Psoas muscle (tissue), 8 donors: ENCODE results near the gene MEPCE. TPM values are rescaled to one million over a fixed set of nuclear protein-coding genes. Genes with fewer than 3 reads are reported as not detected.

Source experiments
- ATAC-seq, 4 donors: fragments of 200-7000 bp; cut with Tn5 transposase; one replicate each; pipeline ENCODE4 v1.9.1; 2020; ENCODE audit warnings: moderate library complexity in 3 of 4, mild to moderate bottlenecking in 2 of 4
- DNase-seq, 2 donors: peaks; one replicate each; pipeline ENCODE4 v3.0.0-alpha.2; 2020
- H3K27ac ChIP-seq: fragments of 200-600 bp; one replicate; pipeline ENCODE4 v1.8.0; 2022
- H3K27me3 ChIP-seq, 3 donors: fragments of 200-600 bp in 1 of 3; one replicate each; pipeline versions ENCODE4 v1.6.1 to v1.8.0; 2013 to 2022; ENCODE audit warnings: low read length in 2 of 3, mild to moderate bottlenecking in 2 of 3, moderate library complexity in 1 of 3; ENCODE audit not compliant: insufficient read depth in 3 of 3
- H3K36me3 ChIP-seq, 2 donors: fragments of 200-600 bp in 1 of 2; one replicate each; pipeline versions ENCODE4 v1.6.1 to v1.8.0; 2013 to 2022; ENCODE audit warnings: low read depth in 1 of 2, mild to moderate bottlenecking in 1 of 2, moderate library complexity in 1 of 2; ENCODE audit not compliant: insufficient read depth in 1 of 2
- H3K4me1 ChIP-seq: fragments of 200-600 bp; one replicate; pipeline ENCODE4 v1.8.0; 2022
- H3K4me3 ChIP-seq: fragments of 200-600 bp; one replicate; pipeline ENCODE4 v1.8.0; 2022; ENCODE audit warnings: mild to moderate bottlenecking
- H3K9me3 ChIP-seq: fragments of 200-600 bp; one replicate; pipeline ENCODE4 v1.8.0; 2022
- CTCF ChIP-seq: fragments of 200-600 bp; IDR thresholded peaks from one replicate; pipeline ENCODE4 v1.8.0; 2022; ENCODE audit warnings: antibody characterized with exemption
- WGBS, 3 donors: extraction: QIAGEN DNeasy Blood & Tissue Kit; methylation state at CpG; one replicate each; pipeline versions ENCODE4 v1.1.6 to v1.1.7; 2013; 5-methylcytosine and 5-hydroxymethylcytosine counted together
- intact Hi-C, 2 donors: fragments of 100-400 bp; cut with DNase I; formaldehyde crosslinking; loops; one replicate each; pipeline versions ENCODE4 v1.11.0 to v1.14.2; 2022
- polyA plus RNA-seq, 3 donors: library from polyadenylated mRNA; stranded (reverse); fragments of 200-250 nt; gene quantifications; one replicate each; pipeline ENCODE4 v1.2.3, GENCODE V29; 2013
- total RNA-seq, 4 donors: library from RNA; stranded (reverse); fragmentation: NEBNext Ultra II Directional in 2 of 4; extraction: Animal tissue kit (Norgen Biotek cat#: 25700) in 2 of 4; gene quantifications; one replicate each; pipeline versions ENCODE4 v1.2.1 to v1.2.4, GENCODE V29; 2021 to 2023
- donor health status: healthy with polysubstance abuse.
- donor health status: DM: no; HTN: no; CAD: no; lungs with moderate emphysema.
- donor health status: Bipolar disorder and iron deficiency.
- donor health status: healthy.
- donor health status: DM: yes; HTN: yes; CAD: no.
- donor health status: DM: no; HTN: no; CAD: no.
- donor health status: DM: no; HTN: no; CAD: no.
- donor health status: DM: yes; HTN: yes; CAD: no.

The MEPCE gene
- total and polyA plus RNA-seq, 7 donors = 27.2 to 41.5 (median 35.6) TPM

DNA sequence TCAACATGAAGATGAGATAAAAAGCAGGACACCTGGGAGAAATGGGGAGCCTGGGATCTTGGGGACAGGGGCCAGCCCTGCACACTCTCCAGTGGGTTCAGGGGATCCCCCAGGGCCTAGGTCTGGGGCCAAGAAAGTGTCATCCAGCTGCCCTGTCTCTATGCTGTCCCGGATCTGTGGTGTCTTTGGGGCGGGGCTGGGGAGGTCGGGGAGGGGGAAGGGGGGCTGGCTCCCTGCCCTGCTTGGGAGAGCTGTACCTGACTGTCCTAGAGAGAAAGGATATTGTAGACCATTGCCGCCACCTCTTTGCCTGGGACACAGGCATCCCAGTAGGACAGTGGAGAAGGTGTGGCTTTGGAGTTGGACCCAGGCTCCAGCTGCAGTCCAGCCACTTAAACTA is 41.4 kb downstream of the MEPCE start:
- intact Hi-C loops = loop anchor here in 1 of 2 donors (10.0 kb wide), 1 partner anchor 254 kb away; the partner anchor contains the start of gene EPO
- H3K4me1 ChIP-seq = peaks cover 7% of the 10 kb centered on the region
- WGBS, 3 donors = 45 to 72% (median 46%) methylated on average over 2 to 4 of the region's 4 CpGs

GRCh38 chr7:100472121-100472851 is 42.7 kb downstream of the MEPCE start:
- DNase-seq (no peak), ATAC-seq (no peak)
- Histone ChIP-seq H3K27me3 (no peaks in the 10 kb centered on the region), H3K27ac (no peak overlapping the region), H3K9me3 (no peaks in the 10 kb centered on the region), H3K4me3 (no peak overlapping the region), H3K36me3 (peaks cover 0 to 33% of the 10 kb centered on the region in 2 donors), H3K4me1 (peaks cover 13% of the 10 kb centered on the region)
- intact Hi-C loops = loop anchor here in 1 of 2 donors (10.0 kb wide), 1 partner anchor 253 kb away; the partner anchor contains the start of gene EPO
- no peak for TF ChIP-seq CTCF
- 69 to 73% (median 71%) methylated on average over 16 of the region's 16 CpGs for WGBS, 3 donors

More for the DNA sequence above, 41.4 kb downstream of the MEPCE start:
- H3K27me3 ChIP-seq = no peaks in the 10 kb centered on the region
- DNase-seq (no peak), ATAC-seq (no peak)
- H3K27ac ChIP-seq = no peak overlapping the region
- no peak overlapping the region for H3K4me3 ChIP-seq
- H3K9me3 ChIP-seq = no peaks in the 10 kb centered on the region
- peaks cover 0 to 33% of the 10 kb centered on the region in 2 donors for H3K36me3 ChIP-seq
- no peak for TF ChIP-seq CTCF

DNA sequence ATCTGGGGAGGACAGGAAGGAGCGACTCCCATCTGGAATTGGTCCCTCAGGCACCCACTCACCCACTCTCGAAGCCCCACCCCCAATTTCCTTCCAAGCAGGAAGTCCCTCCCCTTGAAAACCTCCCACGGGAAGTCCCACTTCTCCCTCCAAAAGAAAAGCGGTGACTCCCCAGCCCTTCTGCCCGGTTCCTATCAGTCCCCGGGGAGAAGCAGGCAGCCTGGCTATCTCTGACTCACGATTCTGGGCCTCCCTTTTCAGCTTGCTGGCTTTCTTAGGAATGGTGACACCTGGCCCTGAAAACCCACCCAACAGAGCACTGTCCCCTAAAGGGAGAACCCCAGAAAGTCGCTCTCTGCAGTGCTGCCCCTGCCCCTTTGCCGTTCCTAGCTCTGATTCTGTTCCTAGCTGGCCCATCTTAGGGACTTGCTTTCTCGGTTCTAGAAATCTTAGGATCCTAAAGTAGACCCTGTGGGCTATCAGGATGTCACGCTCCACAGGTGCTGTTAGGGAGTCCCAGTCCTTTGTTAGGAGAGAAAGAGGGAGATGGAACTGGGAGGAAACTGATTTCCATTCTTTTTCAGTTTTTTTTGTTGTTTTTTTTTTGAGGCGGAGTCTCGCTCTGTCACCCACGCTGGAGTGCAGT is 43.3 kb downstream of the MEPCE start:
- intact Hi-C loops = loop anchor here in 1 of 2 donors (10.0 kb wide), 1 partner anchor 252 kb away; the partner anchor contains the start of gene EPO
- Histone ChIP-seq H3K9me3 (no peaks in the 10 kb centered on the region), H3K27ac (no peak overlapping the region), H3K4me3 (no peak overlapping the region), H3K27me3 (no peaks in the 10 kb centered on the region), H3K4me1 (peaks cover 19% of the 10 kb centered on the region), H3K36me3 (peaks cover 0 to 33% of the 10 kb centered on the region in 2 donors)
- WGBS, 3 donors = 61 to 63% (median 63%) methylated on average over 14 of the region's 14 CpGs
- DNase-seq (peak in 1 of 2 donors; percentile 51), ATAC-seq (no peak)
- no peak for TF ChIP-seq CTCF

DNA sequence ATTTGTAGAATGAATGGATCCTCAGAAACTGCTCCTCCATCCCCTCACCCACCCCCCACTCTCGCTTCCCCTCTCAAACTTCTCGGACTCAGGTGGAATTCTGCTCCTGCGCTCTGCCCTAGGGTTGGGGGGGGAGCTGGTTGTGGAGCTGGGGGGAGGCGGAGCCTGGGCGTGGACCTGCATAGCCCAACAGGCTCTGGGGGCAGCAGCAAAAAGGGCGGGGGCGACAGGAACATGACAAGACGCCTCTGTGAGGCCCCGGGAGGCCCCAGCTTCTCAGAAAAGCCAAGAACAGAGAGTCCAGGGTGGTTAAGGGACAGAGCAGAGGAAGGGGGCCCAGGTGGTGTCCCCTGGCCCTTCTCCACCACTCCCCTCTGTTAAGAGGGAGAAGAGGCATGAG is 45.9 kb downstream of the MEPCE start:
- ATAC-seq (no peak), DNase-seq (peak in 1 of 2 donors; percentile 67)
- no peak for TF ChIP-seq CTCF
- peak overlapping the region; percentile 15 for H3K4me3 ChIP-seq
- H3K9me3 ChIP-seq = no peaks in the 10 kb centered on the region
- 60 to 74% (median 69%) methylated on average over 9 of the region's 9 CpGs for WGBS, 3 donors
- H3K27me3 ChIP-seq = no peaks in the 10 kb centered on the region
- peaks cover 0 to 28% of the 10 kb centered on the region in 2 donors for H3K36me3 ChIP-seq
- no peak overlapping the region for H3K27ac ChIP-seq
- H3K4me1 ChIP-seq = peaks cover 20% of the 10 kb centered on the region
- intact Hi-C loops = loop anchor here (5.0 to 10.0 kb wide), 3 partner anchors 67 to 249 kb away; partner anchors contain the start of gene EPO (in 1 of the 2)
